GM12878 (cell line): ENCODE data around the gene RAB11A. TPM values are rescaled to one million over a fixed set of nuclear protein-coding genes. Genes with fewer than 3 reads are reported as not detected.

Experiments used
- ATF7 ChIP-seq: fragments of 450-650 bp; IDR thresholded peaks from 2 replicates; pipeline ENCODE4 v1.6.1; 2016; ENCODE audit warnings: low read depth, mild to moderate bottlenecking
- BHLHE40 ChIP-seq, 2 experiments: fragments of 450-650 bp in 1 of 2; IDR thresholded peaks; 2 replicates each; pipeline ENCODE4 v1.6.1; 2011 to 2017; ENCODE audit warnings: low read depth in 2 of 2, borderline replicate concordance in 1 of 2, improper control_type of control experiment in 1 of 2, low read length in 1 of 2, mild to moderate bottlenecking in 1 of 2
- BMI1 ChIP-seq: fragments of 450-650 bp; IDR thresholded peaks from 2 replicates; pipeline ENCODE4 v1.6.1; 2016; ENCODE audit warnings: mild to moderate bottlenecking, moderate library complexity, borderline replicate concordance
- ETV6 ChIP-seq, 2 experiments: fragments of 450-650 bp in 1 of 2; IDR thresholded peaks in 1 of 2; conservative IDR thresholded peaks in 1 of 2; 2 replicates each; pipeline ENCODE4 v1.6.1; 2014; ENCODE audit warnings: antibody characterized with exemption in 1 of 2, borderline replicate concordance in 1 of 2, low read depth in 1 of 2, mild to moderate bottlenecking in 1 of 2, moderate library complexity in 1 of 2
- GATAD2B ChIP-seq: fragments of 450-650 bp; conservative IDR thresholded peaks from 2 replicates; pipeline ENCODE4 v1.6.1; 2017; ENCODE audit warnings: low read depth, mild to moderate bottlenecking, moderate library complexity
- KDM1A ChIP-seq: fragments of 200-600 bp; sonication (generic); IDR thresholded peaks from 2 replicates; pipeline ENCODE4 v1.6.1; 2016; ENCODE audit warnings: borderline replicate concordance
- MEF2A ChIP-seq: IDR thresholded peaks from 2 replicates; pipeline ENCODE4 v1.6.1; 2011; ENCODE audit warnings: low read depth, mild to moderate bottlenecking, low read length, moderate library complexity; ENCODE audit not compliant: insufficient read depth
- MYB ChIP-seq: fragments of 150-350 bp; IDR thresholded peaks from 2 replicates; pipeline ENCODE4 v1.6.1; 2014; ENCODE audit warnings: mild to moderate bottlenecking, low read depth, low read length, borderline replicate concordance
- PML ChIP-seq: IDR thresholded peaks from 2 replicates; pipeline ENCODE4 v1.6.1; 2012; ENCODE audit warnings: low read length, inconsistent platforms
- SPI1 ChIP-seq: IDR thresholded peaks from 2 replicates; pipeline ENCODE4 v1.6.1; 2011; ENCODE audit warnings: low read depth, mild to moderate bottlenecking, low read length, moderate library complexity, borderline replicate concordance; ENCODE audit not compliant: insufficient read depth
- SRF ChIP-seq, 2 experiments: IDR thresholded peaks; 2 replicates each; pipeline ENCODE4 v1.6.1; 2011; ENCODE audit warnings: low read depth in 2 of 2, low read length in 2 of 2, mild to moderate bottlenecking in 1 of 2, moderate library complexity in 1 of 2
- ZBTB11 ChIP-seq: fragments of 450-650 bp; formaldehyde crosslinking; IDR thresholded peaks from 2 replicates; pipeline ENCODE4 v1.5.0; 2022; ENCODE audit warnings: mild to moderate bottlenecking, missing genetic modification characterization
- ZBTB40 ChIP-seq: fragments of 450-650 bp; IDR thresholded peaks from 2 replicates; pipeline ENCODE4 v1.6.1; 2016; ENCODE audit warnings: mild to moderate bottlenecking, moderate library complexity, borderline replicate concordance
- ZNF384 ChIP-seq: IDR thresholded peaks from 2 replicates; pipeline ENCODE4 v1.6.1; 2012; ENCODE audit warnings: low read depth, mild to moderate bottlenecking, low read length, improper control_type of control experiment, borderline replicate concordance
- polyA plus RNA-seq, 11 experiments: library from polyadenylated mRNA; depleted of rRNA in 4 of 11; unstranded in 6 of 11; stranded (reverse) in 5 of 11; fragments of >200 nt; fragmentation: Nextera tagmentation in 4 of 11; fragmentation: Illumina TruSeq in 1 of 11; extraction: Ambion mirVana in 4 of 11; extraction: Trizol in 1 of 11; gene quantifications; 1 replicate in 1 of 11; 2 replicates in 10 of 11; pipeline versions ENCODE4 v1.2.1 to v1.2.3, GENCODE V29; 2011 to 2016; ENCODE audit warnings: inconsistent platforms in 2 of 11, missing spikeins in 2 of 11, low read depth in 1 of 11
- total RNA-seq, 4 experiments: library from RNA; depleted of rRNA in 3 of 4; stranded (reverse); fragments of >200 nt in 3 of 4; fragmentation: Illumina TruSeq in 1 of 4; extraction: Trizol in 1 of 4; gene quantifications; 2 replicates each; pipeline versions ENCODE4 v1.2.1 to v1.2.3, GENCODE V29; 2013 to 2021
- TF ChIP-seq, protein P1 (sequence below): fragments of 150-350 bp; IDR thresholded peaks from 2 replicates; pipeline ENCODE4 v1.6.1; 2014; ENCODE audit warnings: mild to moderate bottlenecking, low read depth, low read length

RAB11A gene
- total and polyA plus RNA-seq, 10 of the 15 experiments (the other 5 are each of a cell fraction or from before 2014, with no cell fraction given) = 128 to 387 (median 224) TPM

DNA sequence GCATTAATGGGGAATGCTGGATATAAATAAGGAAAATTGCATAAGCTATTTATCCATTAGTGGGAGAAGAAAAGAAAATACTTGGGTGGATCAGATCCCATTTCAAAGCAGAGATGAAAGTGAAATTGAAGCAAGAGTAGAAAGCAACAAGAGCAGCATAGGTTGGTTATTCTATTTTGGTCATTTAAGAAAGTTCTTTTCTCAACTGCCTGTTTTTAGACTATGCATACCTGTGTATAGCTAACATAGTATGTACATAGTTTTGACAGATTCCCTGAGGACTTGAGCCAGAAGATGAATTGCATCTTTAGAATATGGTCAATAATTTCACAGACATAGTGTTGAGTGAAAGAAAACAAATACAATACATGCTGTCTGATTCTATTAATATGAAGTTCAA, 48.2 kb upstream of the RAB11A start (continued):
- TF ChIP-seq ZBTB40 = peak; percentile 26; the same call in 1 of the 2 replicates
- no peak for TF ChIP-seq ZNF384
- peak; percentile 86 for TF ChIP-seq MEF2A
- no peak for TF ChIP-seq ETV6 (conservative IDR thresholded peaks at IDR 0.05 in 1 of 2, IDR thresholded peaks at IDR 0.05 in 1 of 2; ENCODE audit: borderline replicate concordance in 1 of 2, low read depth in 1 of 2)
- no peak for TF ChIP-seq BMI1
- no peak for TF ChIP-seq GATAD2B
- peak; percentile 30; the same call in 1 of the 2 replicates for TF ChIP-seq ATF7
- TF ChIP-seq SPI1 = no peak
- no peak for TF ChIP-seq ZBTB11 (CRISPR knock-in tag)
- no peak for TF ChIP-seq PML
- no peak for TF ChIP-seq KDM1A
- TF ChIP-seq, protein P1, sequence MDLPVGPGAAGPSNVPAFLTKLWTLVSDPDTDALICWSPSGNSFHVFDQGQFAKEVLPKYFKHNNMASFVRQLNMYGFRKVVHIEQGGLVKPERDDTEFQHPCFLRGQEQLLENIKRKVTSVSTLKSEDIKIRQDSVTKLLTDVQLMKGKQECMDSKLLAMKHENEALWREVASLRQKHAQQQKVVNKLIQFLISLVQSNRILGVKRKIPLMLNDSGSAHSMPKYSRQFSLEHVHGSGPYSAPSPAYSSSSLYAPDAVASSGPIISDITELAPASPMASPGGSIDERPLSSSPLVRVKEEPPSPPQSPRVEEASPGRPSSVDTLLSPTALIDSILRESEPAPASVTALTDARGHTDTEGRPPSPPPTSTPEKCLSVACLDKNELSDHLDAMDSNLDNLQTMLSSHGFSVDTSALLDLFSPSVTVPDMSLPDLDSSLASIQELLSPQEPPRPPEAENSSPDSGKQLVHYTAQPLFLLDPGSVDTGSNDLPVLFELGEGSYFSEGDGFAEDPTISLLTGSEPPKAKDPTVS = no peak
- no peak for TF ChIP-seq MYB
- no peak for TF ChIP-seq SRF (IDR thresholded peaks at IDR 0.05; ENCODE audit: low read depth in 2 of 2, low read length in 2 of 2)
- 0 out of 4 replicates have a peak, but pooled peaks of 1 of the 2 experiments have one; percentile 7 for TF ChIP-seq BHLHE40 (IDR thresholded peaks at IDR 0.05; ENCODE audit: borderline replicate concordance in 1 of 2, low read depth in 2 of 2, low read length in 1 of 2)
